Mesothelial cell of epicardium (in vitro differentiated cells): ENCODE results near the gene ADAMTS13. TPM values are rescaled to one million over a fixed set of nuclear protein-coding genes. Genes with fewer than 3 reads are reported as not detected.
A peak's percentile ranks its signal among the peaks of the same experiment; 100 is the strongest.

Experiments
- DNase-seq, 2 experiments: peaks; one replicate each; pipeline ENCODE4 v3.0.0; 2021; ENCODE audit warnings: low spot score in 2 of 2; ENCODE audit not compliant: unreplicated experiment in 2 of 2
- H3K27ac Mint-ChIP-seq: 2 replicates; pipeline ENCODE4 v1.8.0; 2021; ENCODE audit warnings: mixed read lengths
- H3K27me3 Mint-ChIP-seq: 2 replicates; pipeline ENCODE4 v1.8.0; 2021; ENCODE audit warnings: low read depth, mixed read lengths
- H3K36me3 Mint-ChIP-seq: 2 replicates; pipeline ENCODE4 v1.8.0; 2021; ENCODE audit warnings: mixed read lengths
- H3K4me1 Mint-ChIP-seq: 2 replicates; pipeline ENCODE4 v1.8.0; 2021; ENCODE audit warnings: mixed read lengths
- H3K4me3 Mint-ChIP-seq: 2 replicates; pipeline ENCODE4 v1.8.0; 2021; ENCODE audit warnings: mild to moderate bottlenecking, moderate library complexity, mixed read lengths
- H3K9me3 Mint-ChIP-seq: 2 replicates; pipeline ENCODE4 v1.8.0; 2021; ENCODE audit warnings: mixed read lengths
- CTCF ChIP-seq: fragments of 200-600 bp; sonication (generic); IDR thresholded peaks from one replicate; pipeline ENCODE4 v1.5.0; 2021; ENCODE audit warnings: antibody characterized with exemption; ENCODE audit not compliant: unreplicated experiment
- total RNA-seq: library from RNA; stranded (reverse); gene quantifications from 3 replicates; pipeline ENCODE4 v1.2.1, GENCODE V29; 2021

The ADAMTS13 gene
- total RNA-seq, 1 donor from 2014 or later = 21.3 TPM

- H3K4me1 Mint-ChIP-seq = peaks cover 27% of the 10 kb centered on the region
- peaks cover 2% of the 10 kb centered on the region for H3K27me3 Mint-ChIP-seq
- H3K36me3 Mint-ChIP-seq = no peaks in the 10 kb centered on the region
- H3K27ac Mint-ChIP-seq = no peak overlapping the region
- no peak for DNase-seq
- no peak overlapping the region for H3K4me3 Mint-ChIP-seq
- TF ChIP-seq CTCF = no peak
- no peaks in the 10 kb centered on the region for H3K9me3 Mint-ChIP-seq
Measured at GRCh38 chr9:133485531-133486260, 63.5 kb downstream of the ADAMTS13 start.

- no peak overlapping the region for H3K4me3 Mint-ChIP-seq
- H3K27me3 Mint-ChIP-seq = no peaks in the 10 kb centered on the region
- peaks cover 30% of the 10 kb centered on the region for H3K4me1 Mint-ChIP-seq
- H3K9me3 Mint-ChIP-seq = no peaks in the 10 kb centered on the region
- no peak overlapping the region for H3K27ac Mint-ChIP-seq
- no peak for TF ChIP-seq CTCF
- no peaks in the 10 kb centered on the region for H3K36me3 Mint-ChIP-seq
- DNase-seq = no peak
Measured at GRCh38 chr9:133487331-133487725, 65.2 kb downstream of the ADAMTS13 start.

- H3K9me3 Mint-ChIP-seq = no peaks in the 10 kb centered on the region
- DNase-seq = no peak
- H3K27me3 Mint-ChIP-seq = no peaks in the 10 kb centered on the region
- H3K4me1 Mint-ChIP-seq = peaks cover 39% of the 10 kb centered on the region
- H3K4me3 Mint-ChIP-seq = no peak overlapping the region
- no peak for TF ChIP-seq CTCF
- H3K36me3 Mint-ChIP-seq = no peaks in the 10 kb centered on the region
- H3K27ac Mint-ChIP-seq = no peak overlapping the region
Measured at GRCh38 chr9:133488686-133489252, 66.6 kb downstream of the ADAMTS13 start.

- Mint-ChIP-seq H3K36me3 (no peaks in the 10 kb centered on the region), H3K9me3 (no peaks in the 10 kb centered on the region), H3K27me3 (no peaks in the 10 kb centered on the region), H3K4me1 (peaks cover 35% of the 10 kb centered on the region), H3K4me3 (no peak overlapping the region), H3K27ac (peak overlapping the region; percentile 30)
- TF ChIP-seq CTCF = no peak
- DNase-seq = no peak
Measured at GRCh38 chr9:133489253-133490190, 67.4 kb downstream of the ADAMTS13 start.

GRCh38 chr9:133490201-133490681, 68.1 kb downstream of the ADAMTS13 start:
- Mint-ChIP-seq H3K27me3 (no peaks in the 10 kb centered on the region), H3K4me3 (no peak overlapping the region), H3K27ac (no peak overlapping the region), H3K4me1 (peaks cover 29% of the 10 kb centered on the region), H3K36me3 (no peaks in the 10 kb centered on the region), H3K9me3 (no peaks in the 10 kb centered on the region)
- no peak for DNase-seq
- no peak for TF ChIP-seq CTCF
